SK-N-SH treated with all-trans-retinoic acid at 6 μM for 48 hours (cell line): ENCODE data around the gene THSD7A.

Source experiments
- ATAC-seq: fragments of 200-7000 bp; cut with Tn5 transposase; 3 replicates; pipeline ENCODE4 v1.9.1; 2020; ENCODE audit warnings: mild to moderate bottlenecking, moderate library complexity
- ARNTL ChIP-seq: fragments of 450-650 bp; formaldehyde crosslinking; IDR thresholded peaks from 2 replicates; pipeline ENCODE4 v1.5.0; 2020; ENCODE audit warnings: low read depth, mild to moderate bottlenecking, moderate library complexity, borderline replicate concordance
- BACH2 ChIP-seq: fragments of 250-450 bp; sonication (Bioruptor Pico); IDR thresholded peaks from 2 replicates; pipeline ENCODE4 v1.9.0; 2021; ENCODE audit warnings: mild to moderate bottlenecking, borderline replicate concordance
- CSDC2 ChIP-seq: fragments of 250-450 bp; sonication (Bioruptor Pico); IDR thresholded peaks from 2 replicates; pipeline ENCODE4 v1.5.0; 2020; ENCODE audit warnings: mild to moderate bottlenecking, moderate library complexity
- ESRRG ChIP-seq: fragments of 250-450 bp; sonication (Bioruptor Pico); IDR thresholded peaks from 2 replicates; pipeline ENCODE4 v1.6.1; 2021; ENCODE audit warnings: mild to moderate bottlenecking
- GLIS3 ChIP-seq: fragments of 250-450 bp; sonication (Bioruptor Pico); IDR thresholded peaks from 2 replicates; pipeline ENCODE4 v1.5.0; 2020; ENCODE audit warnings: mild to moderate bottlenecking, moderate library complexity
- OSR1 ChIP-seq: fragments of 250-450 bp; sonication (Bioruptor Pico); IDR thresholded peaks from 2 replicates; pipeline ENCODE4 v1.8.0; 2022; ENCODE audit warnings: moderate library complexity, mild to moderate bottlenecking, inconsistent platforms
- RARB ChIP-seq: fragments of 250-450 bp; sonication (Bioruptor Pico); IDR thresholded peaks from 2 replicates; pipeline ENCODE4 v1.8.0; 2021; ENCODE audit warnings: mild to moderate bottlenecking, moderate library complexity
- SNAI2 ChIP-seq: fragments of 250-450 bp; sonication (Bioruptor Pico); IDR thresholded peaks from 2 replicates; pipeline ENCODE4 v1.5.0; 2020; ENCODE audit warnings: mild to moderate bottlenecking, moderate library complexity
- TCF4 ChIP-seq: fragments of 250-450 bp; sonication (Bioruptor Pico); IDR thresholded peaks from 2 replicates; pipeline ENCODE4 v1.8.0; 2021; ENCODE audit warnings: mild to moderate bottlenecking, moderate library complexity, borderline replicate concordance
- TOX ChIP-seq: fragments of 250-450 bp; sonication (Bioruptor Pico); IDR thresholded peaks from 2 replicates; pipeline ENCODE4 v1.8.0; 2021; ENCODE audit warnings: mild to moderate bottlenecking, moderate library complexity, borderline replicate concordance
- ZC3H10 ChIP-seq: fragments of 250-450 bp; sonication (Bioruptor Pico); IDR thresholded peaks from 2 replicates; pipeline ENCODE4 v1.5.1; 2021; ENCODE audit warnings: mild to moderate bottlenecking, moderate library complexity
- ZFP3 ChIP-seq: fragments of 250-450 bp; sonication (Bioruptor Pico); IDR thresholded peaks from 2 replicates; pipeline ENCODE4 v1.5.0; 2020; ENCODE audit warnings: mild to moderate bottlenecking, moderate library complexity
- ZFP30 ChIP-seq: fragments of 450-650 bp; formaldehyde crosslinking; IDR thresholded peaks from 2 replicates; pipeline ENCODE4 v1.5.0; 2022; ENCODE audit warnings: mild to moderate bottlenecking, moderate library complexity
- ZNF70 ChIP-seq: fragments of 450-650 bp; formaldehyde crosslinking; IDR thresholded peaks from 2 replicates; pipeline ENCODE4 v1.5.0; 2020; ENCODE audit warnings: mild to moderate bottlenecking, moderate library complexity
- TF ChIP-seq, protein P1 (sequence below): fragments of 250-450 bp; sonication (Bioruptor Pico); IDR thresholded peaks from 2 replicates; pipeline ENCODE4 v1.5.0; 2020; ENCODE audit warnings: mild to moderate bottlenecking, moderate library complexity
- TF ChIP-seq, protein P2 (sequence below): fragments of 250-450 bp; sonication (Bioruptor Pico); IDR thresholded peaks from 2 replicates; pipeline ENCODE4 v1.5.1; 2020; ENCODE audit warnings: low read depth, mild to moderate bottlenecking, moderate library complexity
- TF ChIP-seq, protein P3 (sequence below): fragments of 250-450 bp; sonication (Bioruptor Pico); IDR thresholded peaks from 2 replicates; pipeline ENCODE4 v1.8.0; 2020; ENCODE audit warnings: mild to moderate bottlenecking, moderate library complexity, borderline replicate concordance

The THSD7A gene

DNA sequence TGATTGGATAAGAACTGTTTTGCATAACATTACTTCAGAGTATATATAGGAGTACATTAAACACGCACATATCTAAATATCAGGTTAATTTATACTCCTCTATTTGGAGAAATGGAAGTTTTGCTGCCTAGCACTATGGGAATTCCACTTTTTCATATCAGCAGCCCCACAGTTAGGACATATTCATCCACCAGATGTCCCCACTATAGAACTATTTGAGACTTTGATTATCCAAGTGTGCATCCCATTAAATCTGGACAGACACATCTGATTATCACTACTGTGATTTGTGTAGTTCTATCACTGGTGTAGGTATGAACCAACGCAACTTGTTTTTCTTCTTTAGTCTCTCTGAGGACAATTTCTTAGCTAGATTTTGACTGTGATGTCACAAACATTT lies 345.7 kb downstream of the THSD7A start:
- no peak for TF ChIP-seq OSR1 (CRISPR knock-in tag)
- TF ChIP-seq ZC3H10 (CRISPR knock-in tag), result no peak
- no peak for TF ChIP-seq CSDC2 (CRISPR knock-in tag)
- TF ChIP-seq, protein P1, sequence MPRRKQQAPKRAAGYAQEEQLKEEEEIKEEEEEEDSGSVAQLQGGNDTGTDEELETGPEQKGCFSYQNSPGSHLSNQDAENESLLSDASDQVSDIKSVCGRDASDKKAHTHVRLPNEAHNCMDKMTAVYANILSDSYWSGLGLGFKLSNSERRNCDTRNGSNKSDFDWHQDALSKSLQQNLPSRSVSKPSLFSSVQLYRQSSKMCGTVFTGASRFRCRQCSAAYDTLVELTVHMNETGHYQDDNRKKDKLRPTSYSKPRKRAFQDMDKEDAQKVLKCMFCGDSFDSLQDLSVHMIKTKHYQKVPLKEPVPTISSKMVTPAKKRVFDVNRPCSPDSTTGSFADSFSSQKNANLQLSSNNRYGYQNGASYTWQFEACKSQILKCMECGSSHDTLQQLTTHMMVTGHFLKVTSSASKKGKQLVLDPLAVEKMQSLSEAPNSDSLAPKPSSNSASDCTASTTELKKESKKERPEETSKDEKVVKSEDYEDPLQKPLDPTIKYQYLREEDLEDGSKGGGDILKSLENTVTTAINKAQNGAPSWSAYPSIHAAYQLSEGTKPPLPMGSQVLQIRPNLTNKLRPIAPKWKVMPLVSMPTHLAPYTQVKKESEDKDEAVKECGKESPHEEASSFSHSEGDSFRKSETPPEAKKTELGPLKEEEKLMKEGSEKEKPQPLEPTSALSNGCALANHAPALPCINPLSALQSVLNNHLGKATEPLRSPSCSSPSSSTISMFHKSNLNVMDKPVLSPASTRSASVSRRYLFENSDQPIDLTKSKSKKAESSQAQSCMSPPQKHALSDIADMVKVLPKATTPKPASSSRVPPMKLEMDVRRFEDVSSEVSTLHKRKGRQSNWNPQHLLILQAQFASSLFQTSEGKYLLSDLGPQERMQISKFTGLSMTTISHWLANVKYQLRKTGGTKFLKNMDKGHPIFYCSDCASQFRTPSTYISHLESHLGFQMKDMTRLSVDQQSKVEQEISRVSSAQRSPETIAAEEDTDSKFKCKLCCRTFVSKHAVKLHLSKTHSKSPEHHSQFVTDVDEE (CRISPR knock-in tag), result no peak
- TF ChIP-seq BACH2 (CRISPR knock-in tag), result no peak
- no peak for ATAC-seq

DNA sequence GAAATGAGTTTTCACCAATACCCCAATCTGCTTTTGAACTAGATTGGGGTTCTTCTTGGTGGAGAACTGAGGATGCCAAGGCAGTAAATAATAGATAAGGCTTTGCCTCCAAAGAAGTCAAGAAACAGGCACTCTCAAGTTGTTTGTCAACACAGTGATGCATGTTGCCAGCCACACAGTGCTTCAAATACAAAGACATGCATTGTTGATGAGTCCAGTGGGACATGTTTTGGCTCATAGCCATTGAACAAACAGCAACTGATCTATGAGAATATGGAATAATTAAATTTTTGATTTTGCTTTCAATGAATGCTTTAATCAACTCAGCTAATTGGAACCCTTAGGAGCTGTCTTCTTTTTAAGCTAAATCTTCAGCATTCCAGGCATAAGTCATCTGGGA lies 346.4 kb downstream of the THSD7A start:
- ATAC-seq, result no peak
- TF ChIP-seq SNAI2 (CRISPR knock-in tag) (no peak), GLIS3 (no peak)
- TF ChIP-seq, protein P1 (CRISPR knock-in tag), result no peak

DNA sequence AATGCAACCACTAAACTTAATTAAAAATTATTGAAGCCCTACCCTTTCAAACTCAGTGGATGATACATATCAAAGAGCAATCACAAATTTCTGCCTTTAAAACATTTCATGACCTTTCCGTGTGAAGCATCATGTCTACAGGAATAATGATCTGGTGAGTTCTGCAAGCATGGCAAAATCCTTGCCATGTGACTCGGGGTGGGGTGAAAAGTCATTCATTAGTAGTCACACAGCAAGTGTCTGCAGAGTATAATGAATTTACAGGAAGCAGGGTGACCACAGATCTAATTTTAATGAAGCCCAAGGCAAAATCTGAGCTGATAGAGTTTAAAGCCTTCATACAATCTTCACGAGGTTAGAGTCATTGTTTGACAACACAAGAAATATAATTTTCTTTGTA lies 351.9 kb downstream of the THSD7A start:
- ATAC-seq, result no peak
- no peak for TF ChIP-seq BACH2 (CRISPR knock-in tag)
- TF ChIP-seq RARB (CRISPR knock-in tag), result no peak
- TF ChIP-seq, protein P2, sequence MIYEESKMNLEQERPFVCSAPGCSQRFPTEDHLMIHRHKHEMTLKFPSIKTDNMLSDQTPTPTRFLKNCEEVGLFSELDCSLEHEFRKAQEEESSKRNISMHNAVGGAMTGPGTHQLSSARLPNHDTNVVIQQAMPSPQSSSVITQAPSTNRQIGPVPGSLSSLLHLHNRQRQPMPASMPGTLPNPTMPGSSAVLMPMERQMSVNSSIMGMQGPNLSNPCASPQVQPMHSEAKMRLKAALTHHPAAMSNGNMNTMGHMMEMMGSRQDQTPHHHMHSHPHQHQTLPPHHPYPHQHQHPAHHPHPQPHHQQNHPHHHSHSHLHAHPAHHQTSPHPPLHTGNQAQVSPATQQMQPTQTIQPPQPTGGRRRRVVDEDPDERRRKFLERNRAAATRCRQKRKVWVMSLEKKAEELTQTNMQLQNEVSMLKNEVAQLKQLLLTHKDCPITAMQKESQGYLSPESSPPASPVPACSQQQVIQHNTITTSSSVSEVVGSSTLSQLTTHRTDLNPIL (CRISPR knock-in tag), result no peak
- TF ChIP-seq, protein P1 (CRISPR knock-in tag), result no peak
- no peak for TF ChIP-seq TOX (CRISPR knock-in tag)
- TF ChIP-seq ZC3H10 (CRISPR knock-in tag), result no peak
- no peak for TF ChIP-seq TCF4 (CRISPR knock-in tag)

DNA sequence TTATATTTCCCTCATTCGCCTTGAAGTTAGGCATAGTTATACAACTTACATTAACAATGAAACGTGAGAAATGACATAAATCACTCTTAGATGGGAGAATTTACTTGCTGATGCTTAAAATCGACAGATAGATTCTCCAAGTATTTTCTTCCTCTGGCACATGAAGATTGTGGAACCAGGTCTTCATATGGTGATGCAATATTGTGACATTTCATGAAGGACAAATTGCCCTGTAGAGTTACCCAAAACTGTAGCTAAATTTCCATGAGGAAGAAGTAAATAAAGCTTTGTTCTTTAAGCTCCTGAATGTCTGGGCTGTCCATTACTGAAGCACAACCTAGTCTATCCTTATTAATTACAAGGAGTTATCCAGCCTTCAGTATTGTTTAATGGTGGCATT lies 353.1 kb downstream of the THSD7A start:
- ATAC-seq, result no peak
- no peak for TF ChIP-seq CSDC2 (CRISPR knock-in tag)
- no peak for TF ChIP-seq ZNF70 (CRISPR knock-in tag)
- no peak for TF ChIP-seq ZFP30 (CRISPR knock-in tag)
- TF ChIP-seq SNAI2 (CRISPR knock-in tag), result no peak
- no peak for TF ChIP-seq GLIS3
- no peak for TF ChIP-seq TOX (CRISPR knock-in tag)
- TF ChIP-seq ESRRG, result no peak
- TF ChIP-seq, protein P3, sequence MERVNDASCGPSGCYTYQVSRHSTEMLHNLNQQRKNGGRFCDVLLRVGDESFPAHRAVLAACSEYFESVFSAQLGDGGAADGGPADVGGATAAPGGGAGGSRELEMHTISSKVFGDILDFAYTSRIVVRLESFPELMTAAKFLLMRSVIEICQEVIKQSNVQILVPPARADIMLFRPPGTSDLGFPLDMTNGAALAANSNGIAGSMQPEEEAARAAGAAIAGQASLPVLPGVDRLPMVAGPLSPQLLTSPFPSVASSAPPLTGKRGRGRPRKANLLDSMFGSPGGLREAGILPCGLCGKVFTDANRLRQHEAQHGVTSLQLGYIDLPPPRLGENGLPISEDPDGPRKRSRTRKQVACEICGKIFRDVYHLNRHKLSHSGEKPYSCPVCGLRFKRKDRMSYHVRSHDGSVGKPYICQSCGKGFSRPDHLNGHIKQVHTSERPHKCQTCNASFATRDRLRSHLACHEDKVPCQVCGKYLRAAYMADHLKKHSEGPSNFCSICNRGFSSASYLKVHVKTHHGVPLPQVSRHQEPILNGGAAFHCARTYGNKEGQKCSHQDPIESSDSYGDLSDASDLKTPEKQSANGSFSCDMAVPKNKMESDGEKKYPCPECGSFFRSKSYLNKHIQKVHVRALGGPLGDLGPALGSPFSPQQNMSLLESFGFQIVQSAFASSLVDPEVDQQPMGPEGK, result no peak
- TF ChIP-seq ARNTL, result no peak
- TF ChIP-seq ZFP3 (CRISPR knock-in tag), result no peak
